Glutamatergic neuron (in vitro differentiated cells): ENCODE results near the gene SEMA3A. TPM values are rescaled to one million over a fixed set of nuclear protein-coding genes. Genes with fewer than 3 reads are reported as not detected.

Source experiments
- DNase-seq: peaks from one replicate; pipeline ENCODE4 v3.0.0; 2022
- H3K27ac Mint-ChIP-seq: one replicate; pipeline ENCODE4 v1.8.0; 2020; ENCODE audit warnings: mild to moderate bottlenecking, mixed read lengths, inconsistent platforms; ENCODE audit not compliant: unreplicated experiment
- H3K27me3 Mint-ChIP-seq: one replicate; pipeline ENCODE4 v1.8.0; 2020; ENCODE audit warnings: mild to moderate bottlenecking, moderate library complexity, mixed read lengths, inconsistent platforms; ENCODE audit not compliant: unreplicated experiment
- H3K36me3 Mint-ChIP-seq: one replicate; pipeline ENCODE4 v1.8.0; 2020; ENCODE audit warnings: mild to moderate bottlenecking, mixed read lengths, inconsistent platforms; ENCODE audit not compliant: unreplicated experiment
- H3K4me1 Mint-ChIP-seq: one replicate; pipeline ENCODE4 v1.8.0; 2020; ENCODE audit warnings: mild to moderate bottlenecking, low read depth, mixed read lengths, inconsistent platforms; ENCODE audit not compliant: unreplicated experiment
- H3K4me3 Mint-ChIP-seq: one replicate; pipeline ENCODE4 v1.8.0; 2020; ENCODE audit warnings: mild to moderate bottlenecking, mixed read lengths, inconsistent platforms; ENCODE audit not compliant: unreplicated experiment
- H3K9me3 Mint-ChIP-seq: one replicate; pipeline ENCODE4 v1.8.0; 2020; ENCODE audit warnings: mild to moderate bottlenecking, moderate library complexity, mixed read lengths, inconsistent platforms; ENCODE audit not compliant: unreplicated experiment
- total RNA-seq: library from RNA; stranded (reverse); fragmentation: NEBNext Ultra II Directional; extraction: Animal tissue kit (Norgen Biotek cat#: 25700); gene quantifications from one replicate; pipeline ENCODE4 v1.2.1, GENCODE V29; 2021; ENCODE audit not compliant: unreplicated experiment
- TF ChIP-seq, protein P1 (sequence below): fragments of 200-600 bp; sonication (generic); IDR thresholded peaks from one replicate; pipeline ENCODE4 v1.5.0; 2021; ENCODE audit not compliant: partially characterized antibody, unreplicated experiment

The SEMA3A gene
- total RNA-seq, 1 donor from 2014 or later, result 16.3 TPM

DNA sequence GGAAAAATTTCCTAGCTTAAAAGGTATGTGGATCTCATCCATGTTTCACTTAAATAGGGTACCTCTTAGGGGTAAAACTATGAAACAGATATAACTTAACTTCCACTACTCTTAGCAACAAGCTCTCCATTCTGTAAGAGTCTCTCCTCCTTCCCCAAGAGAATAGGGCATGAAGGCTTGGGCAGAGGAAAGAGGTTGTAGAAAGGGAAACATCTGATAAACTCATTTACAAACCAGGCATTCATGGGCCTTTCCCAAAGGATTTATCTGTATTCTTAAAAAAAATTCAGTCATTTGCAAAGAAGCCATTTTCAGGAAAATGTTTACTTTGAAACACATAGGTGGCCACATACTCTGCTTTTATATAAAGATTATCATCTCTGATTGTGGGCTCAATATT is 82.7 kb downstream of the SEMA3A start:
- peaks cover 57% of the 10 kb centered on the region for H3K4me1 Mint-ChIP-seq
- TF ChIP-seq, protein P1, sequence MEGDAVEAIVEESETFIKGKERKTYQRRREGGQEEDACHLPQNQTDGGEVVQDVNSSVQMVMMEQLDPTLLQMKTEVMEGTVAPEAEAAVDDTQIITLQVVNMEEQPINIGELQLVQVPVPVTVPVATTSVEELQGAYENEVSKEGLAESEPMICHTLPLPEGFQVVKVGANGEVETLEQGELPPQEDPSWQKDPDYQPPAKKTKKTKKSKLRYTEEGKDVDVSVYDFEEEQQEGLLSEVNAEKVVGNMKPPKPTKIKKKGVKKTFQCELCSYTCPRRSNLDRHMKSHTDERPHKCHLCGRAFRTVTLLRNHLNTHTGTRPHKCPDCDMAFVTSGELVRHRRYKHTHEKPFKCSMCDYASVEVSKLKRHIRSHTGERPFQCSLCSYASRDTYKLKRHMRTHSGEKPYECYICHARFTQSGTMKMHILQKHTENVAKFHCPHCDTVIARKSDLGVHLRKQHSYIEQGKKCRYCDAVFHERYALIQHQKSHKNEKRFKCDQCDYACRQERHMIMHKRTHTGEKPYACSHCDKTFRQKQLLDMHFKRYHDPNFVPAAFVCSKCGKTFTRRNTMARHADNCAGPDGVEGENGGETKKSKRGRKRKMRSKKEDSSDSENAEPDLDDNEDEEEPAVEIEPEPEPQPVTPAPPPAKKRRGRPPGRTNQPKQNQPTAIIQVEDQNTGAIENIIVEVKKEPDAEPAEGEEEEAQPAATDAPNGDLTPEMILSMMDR, result no peak
- peak overlapping the region; percentile 5 for H3K4me3 Mint-ChIP-seq
- H3K36me3 Mint-ChIP-seq, result no peaks in the 10 kb centered on the region
- H3K9me3 Mint-ChIP-seq, result peaks cover 2% of the 10 kb centered on the region
- no peak for DNase-seq
- no peaks in the 10 kb centered on the region for H3K27me3 Mint-ChIP-seq
- H3K27ac Mint-ChIP-seq, result peak overlapping the region; percentile 85

DNA sequence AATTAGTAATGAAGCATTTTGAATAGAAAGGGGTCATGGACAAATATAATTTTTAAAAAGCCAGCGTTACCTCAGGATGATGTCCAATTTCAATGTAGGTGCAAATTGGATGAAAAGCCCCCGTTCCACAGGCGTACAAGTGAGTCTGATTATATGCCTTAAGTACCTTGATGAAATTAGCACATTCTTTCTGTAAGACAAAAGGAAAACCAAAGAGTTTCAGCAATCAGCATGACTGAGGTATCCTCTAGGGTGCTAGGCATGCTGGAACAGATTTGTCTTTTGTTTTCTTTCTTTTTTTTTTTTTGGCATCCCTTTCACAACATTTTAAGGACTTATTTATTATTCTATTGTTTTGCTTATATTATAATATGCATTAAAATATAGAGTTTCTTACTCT is 84.2 kb downstream of the SEMA3A start:
- Mint-ChIP-seq H3K9me3 (peaks cover 7% of the 10 kb centered on the region), H3K27me3 (peaks cover 3% of the 10 kb centered on the region), H3K4me1 (peaks cover 67% of the 10 kb centered on the region), H3K27ac (peak overlapping the region; percentile 89), H3K4me3 (peak overlapping the region; percentile 43), H3K36me3 (no peaks in the 10 kb centered on the region)
- TF ChIP-seq, protein P1, result no peak
- DNase-seq, result no peak

DNA sequence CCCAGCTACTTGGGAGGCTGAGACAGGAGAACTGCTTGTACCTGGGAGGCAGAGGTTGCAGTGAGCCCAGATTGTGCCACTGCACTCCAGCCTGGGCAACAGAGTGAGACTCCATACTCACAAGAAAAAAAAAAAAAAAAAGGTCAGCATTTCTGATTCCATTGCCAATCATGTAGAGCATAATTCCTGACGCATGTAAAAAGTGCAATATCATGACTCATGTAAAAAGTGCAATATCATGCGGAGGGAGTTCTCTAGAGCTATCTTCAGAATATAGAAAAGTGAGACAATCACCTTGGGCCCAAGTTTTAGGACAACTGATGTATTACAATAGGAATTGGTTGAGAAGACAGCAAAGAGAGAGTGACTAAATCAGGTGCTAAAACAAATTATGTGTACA is 85.8 kb downstream of the SEMA3A start:
- peaks cover 60% of the 10 kb centered on the region for H3K4me1 Mint-ChIP-seq

DNA sequence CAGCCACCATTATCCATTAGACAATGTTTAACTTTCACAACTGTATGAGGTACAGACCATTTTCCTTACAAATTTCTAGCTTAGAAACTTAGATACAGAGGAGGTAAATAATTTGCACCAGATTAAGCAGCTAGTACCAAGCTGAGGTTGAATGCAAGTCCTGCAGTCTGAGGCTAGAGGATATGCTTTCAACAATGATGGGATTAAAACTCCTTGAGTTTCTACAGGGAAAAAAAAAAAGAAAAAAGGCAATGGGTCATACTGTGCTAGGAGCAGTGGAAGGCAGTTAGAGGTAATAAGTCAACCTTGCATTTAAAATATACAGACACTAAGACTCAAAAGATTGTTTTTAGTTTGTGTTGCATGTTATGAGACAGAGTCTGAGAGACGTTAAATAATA is 86.5 kb downstream of the SEMA3A start:
- no peaks in the 10 kb centered on the region for H3K36me3 Mint-ChIP-seq
- no peak overlapping the region for H3K27ac Mint-ChIP-seq
- DNase-seq, result no peak
- TF ChIP-seq, protein P1, result no peak
- peaks cover 54% of the 10 kb centered on the region for H3K4me1 Mint-ChIP-seq
- peaks cover 3% of the 10 kb centered on the region for H3K27me3 Mint-ChIP-seq
- peaks cover 7% of the 10 kb centered on the region for H3K9me3 Mint-ChIP-seq
- H3K4me3 Mint-ChIP-seq, result no peak overlapping the region

More for the DNA sequence above, 85.8 kb downstream of the SEMA3A start:
- Mint-ChIP-seq H3K27me3 (peaks cover 3% of the 10 kb centered on the region), H3K27ac (no peak overlapping the region), H3K36me3 (no peaks in the 10 kb centered on the region), H3K9me3 (peaks cover 7% of the 10 kb centered on the region), H3K4me3 (no peak overlapping the region)
- DNase-seq, result no peak
- TF ChIP-seq, protein P1, result no peak

DNA sequence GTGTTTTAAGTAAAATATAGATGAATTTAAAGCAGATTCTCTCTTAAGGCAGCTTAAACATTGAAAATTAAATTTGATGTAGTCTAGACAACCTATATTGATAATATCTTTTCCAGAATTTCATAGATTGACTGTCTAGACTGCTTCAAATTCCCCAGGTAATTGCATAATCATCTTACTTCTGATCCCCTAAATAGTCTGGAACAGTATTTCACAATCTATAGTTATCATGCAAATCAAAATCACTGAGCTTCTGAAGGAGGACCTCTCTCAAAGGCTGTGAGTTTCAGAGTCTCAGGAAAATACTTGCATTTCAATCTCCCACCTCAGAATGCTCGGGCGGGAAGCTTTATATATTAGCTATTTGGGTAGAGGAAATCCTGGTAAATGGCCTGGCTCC is 87.3 kb downstream of the SEMA3A start:
- no peak overlapping the region for H3K4me3 Mint-ChIP-seq
- DNase-seq, result no peak
- H3K27ac Mint-ChIP-seq, result no peak overlapping the region
- peaks cover 48% of the 10 kb centered on the region for H3K4me1 Mint-ChIP-seq
- H3K9me3 Mint-ChIP-seq, result peaks cover 7% of the 10 kb centered on the region
- peaks cover 3% of the 10 kb centered on the region for H3K27me3 Mint-ChIP-seq
- TF ChIP-seq, protein P1, result no peak
- H3K36me3 Mint-ChIP-seq, result no peaks in the 10 kb centered on the region
